GM12878 (cell line): Measurements from ENCODE around the gene AIF1. TPM values are rescaled to one million over a fixed set of nuclear protein-coding genes. Genes with fewer than 3 reads are reported as not detected.
A peak's percentile ranks its signal among the peaks of the same experiment; 100 is the strongest.

Source experiments
- ESRRA ChIP-seq: IDR thresholded peaks from 2 replicates; pipeline ENCODE4 v1.6.1; 2012; ENCODE audit warnings: mild to moderate bottlenecking, low read length, improper control_type of control experiment
- ETV6 ChIP-seq, 2 experiments: fragments of 450-650 bp in 1 of 2; IDR thresholded peaks in 1 of 2; conservative IDR thresholded peaks in 1 of 2; 2 replicates each; pipeline ENCODE4 v1.6.1; 2014; ENCODE audit warnings: antibody characterized with exemption in 1 of 2, borderline replicate concordance in 1 of 2, low read depth in 1 of 2, mild to moderate bottlenecking in 1 of 2, moderate library complexity in 1 of 2
- IKZF1 ChIP-seq: fragments of 450-650 bp; conservative IDR thresholded peaks from 2 replicates; pipeline ENCODE4 v1.6.1; 2017; ENCODE audit warnings: antibody characterized with exemption, mild to moderate bottlenecking
- MEF2A ChIP-seq: IDR thresholded peaks from 2 replicates; pipeline ENCODE4 v1.6.1; 2011; ENCODE audit warnings: low read depth, mild to moderate bottlenecking, low read length, moderate library complexity; ENCODE audit not compliant: insufficient read depth
- MYC ChIP-seq: IDR thresholded peaks from 2 replicates; pipeline ENCODE4 v1.6.1; 2011; ENCODE audit warnings: mild to moderate bottlenecking, low read length, moderate library complexity, inconsistent platforms; ENCODE audit not compliant: insufficient read depth, insufficient replicate concordance, insufficient read length, severe bottlenecking
- POLR2A ChIP-seq: IDR thresholded peaks from 2 replicates; pipeline ENCODE4 v1.6.1; 2011; ENCODE audit warnings: low read depth, mild to moderate bottlenecking, low read length
- POLR2AphosphoS2 ChIP-seq: IDR thresholded peaks from 2 replicates; pipeline ENCODE4 v1.6.1; 2011; ENCODE audit warnings: low read depth, mild to moderate bottlenecking, low read length, improper control_type of control experiment, moderate library complexity
- SIX5 ChIP-seq: IDR thresholded peaks from 2 replicates; pipeline ENCODE4 v1.6.1; 2011; ENCODE audit warnings: mild to moderate bottlenecking, low read depth, low read length, moderate library complexity; ENCODE audit not compliant: severe bottlenecking
- SMAD5 ChIP-seq: IDR thresholded peaks from 2 replicates; pipeline ENCODE4 v1.6.1; 2016; ENCODE audit warnings: antibody characterized with exemption, low read depth
- STAT1 ChIP-seq: fragments of 450-650 bp; conservative IDR thresholded peaks from 2 replicates; pipeline ENCODE4 v1.6.1; 2014; ENCODE audit warnings: antibody characterized with exemption, mild to moderate bottlenecking
- YY1 ChIP-seq: IDR thresholded peaks from 2 replicates; pipeline ENCODE4 v1.6.1; 2011; ENCODE audit warnings: low read depth, mild to moderate bottlenecking, low read length
- ZBTB40 ChIP-seq: fragments of 450-650 bp; IDR thresholded peaks from 2 replicates; pipeline ENCODE4 v1.6.1; 2016; ENCODE audit warnings: mild to moderate bottlenecking, moderate library complexity, borderline replicate concordance
- polyA plus RNA-seq, 11 experiments: library from polyadenylated mRNA; depleted of rRNA in 4 of 11; unstranded in 6 of 11; stranded (reverse) in 5 of 11; fragments of >200 nt; fragmentation: Nextera tagmentation in 4 of 11; fragmentation: Illumina TruSeq in 1 of 11; extraction: Ambion mirVana in 4 of 11; extraction: Trizol in 1 of 11; gene quantifications; 1 replicate in 1 of 11; 2 replicates in 10 of 11; pipeline versions ENCODE4 v1.2.1 to v1.2.3, GENCODE V29; 2011 to 2016; ENCODE audit warnings: inconsistent platforms in 2 of 11, missing spikeins in 2 of 11, low read depth in 1 of 11
- total RNA-seq, 4 experiments: library from RNA; depleted of rRNA in 3 of 4; stranded (reverse); fragments of >200 nt in 3 of 4; fragmentation: Illumina TruSeq in 1 of 4; extraction: Trizol in 1 of 4; gene quantifications; 2 replicates each; pipeline versions ENCODE4 v1.2.1 to v1.2.3, GENCODE V29; 2013 to 2021
- TF ChIP-seq, protein P1 (sequence below): IDR thresholded peaks from 2 replicates; pipeline ENCODE4 v1.6.1; 2012; ENCODE audit warnings: mild to moderate bottlenecking, low read depth, low read length
- TF ChIP-seq, protein P2 (sequence below): fragments of 450-650 bp; IDR thresholded peaks from 2 replicates; pipeline ENCODE4 v1.6.1; 2017; ENCODE audit warnings: low read depth, mild to moderate bottlenecking, moderate library complexity
- TF ChIP-seq, protein P3 (sequence below): fragments of 450-650 bp; IDR thresholded peaks from 2 replicates; pipeline ENCODE4 v1.6.1; 2018; ENCODE audit warnings: borderline replicate concordance, mild to moderate bottlenecking; ENCODE audit not compliant: partially characterized antibody

AIF1 gene
- total and polyA plus RNA-seq, 10 of the 15 experiments (the other 5 are each of a cell fraction or from before 2014, with no cell fraction given) = 1.9 to 256 (median 134) TPM

GRCh38 chr6:31580807-31581433 is 34.1 kb upstream of the AIF1 start (continued):
- TF ChIP-seq ZBTB40 (no peak), STAT1 (0 out of 2 replicates have a peak, but pooled peaks have one; percentile 76), YY1 (peak; percentile 86), POLR2A (peak; percentile 87), MYC (no peak), IKZF1 (peak; percentile 87), POLR2AphosphoS2 (peak; percentile 58; the same call in 1 of the 2 replicates), SIX5 (no peak), SMAD5 (0 out of 2 replicates have a peak, but pooled peaks have one; percentile 51), ESRRA (0 out of 2 replicates have a peak, but pooled peaks have one; percentile 28), ETV6 (conservative IDR thresholded peaks at IDR 0.05 in 1 of 2, IDR thresholded peaks at IDR 0.05 in 1 of 2; ENCODE audit: borderline replicate concordance in 1 of 2, low read depth in 1 of 2) (peak in 1 of 2 experiments; percentile 18; a peak in 1 of 4 replicates), MEF2A (peak; percentile 31; the same call in 1 of the 2 replicates)
- TF ChIP-seq, protein P1, sequence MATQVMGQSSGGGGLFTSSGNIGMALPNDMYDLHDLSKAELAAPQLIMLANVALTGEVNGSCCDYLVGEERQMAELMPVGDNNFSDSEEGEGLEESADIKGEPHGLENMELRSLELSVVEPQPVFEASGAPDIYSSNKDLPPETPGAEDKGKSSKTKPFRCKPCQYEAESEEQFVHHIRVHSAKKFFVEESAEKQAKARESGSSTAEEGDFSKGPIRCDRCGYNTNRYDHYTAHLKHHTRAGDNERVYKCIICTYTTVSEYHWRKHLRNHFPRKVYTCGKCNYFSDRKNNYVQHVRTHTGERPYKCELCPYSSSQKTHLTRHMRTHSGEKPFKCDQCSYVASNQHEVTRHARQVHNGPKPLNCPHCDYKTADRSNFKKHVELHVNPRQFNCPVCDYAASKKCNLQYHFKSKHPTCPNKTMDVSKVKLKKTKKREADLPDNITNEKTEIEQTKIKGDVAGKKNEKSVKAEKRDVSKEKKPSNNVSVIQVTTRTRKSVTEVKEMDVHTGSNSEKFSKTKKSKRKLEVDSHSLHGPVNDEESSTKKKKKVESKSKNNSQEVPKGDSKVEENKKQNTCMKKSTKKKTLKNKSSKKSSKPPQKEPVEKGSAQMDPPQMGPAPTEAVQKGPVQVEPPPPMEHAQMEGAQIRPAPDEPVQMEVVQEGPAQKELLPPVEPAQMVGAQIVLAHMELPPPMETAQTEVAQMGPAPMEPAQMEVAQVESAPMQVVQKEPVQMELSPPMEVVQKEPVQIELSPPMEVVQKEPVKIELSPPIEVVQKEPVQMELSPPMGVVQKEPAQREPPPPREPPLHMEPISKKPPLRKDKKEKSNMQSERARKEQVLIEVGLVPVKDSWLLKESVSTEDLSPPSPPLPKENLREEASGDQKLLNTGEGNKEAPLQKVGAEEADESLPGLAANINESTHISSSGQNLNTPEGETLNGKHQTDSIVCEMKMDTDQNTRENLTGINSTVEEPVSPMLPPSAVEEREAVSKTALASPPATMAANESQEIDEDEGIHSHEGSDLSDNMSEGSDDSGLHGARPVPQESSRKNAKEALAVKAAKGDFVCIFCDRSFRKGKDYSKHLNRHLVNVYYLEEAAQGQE = 0 out of 2 replicates have a peak, but pooled peaks have one; percentile 36
- TF ChIP-seq, protein P2, sequence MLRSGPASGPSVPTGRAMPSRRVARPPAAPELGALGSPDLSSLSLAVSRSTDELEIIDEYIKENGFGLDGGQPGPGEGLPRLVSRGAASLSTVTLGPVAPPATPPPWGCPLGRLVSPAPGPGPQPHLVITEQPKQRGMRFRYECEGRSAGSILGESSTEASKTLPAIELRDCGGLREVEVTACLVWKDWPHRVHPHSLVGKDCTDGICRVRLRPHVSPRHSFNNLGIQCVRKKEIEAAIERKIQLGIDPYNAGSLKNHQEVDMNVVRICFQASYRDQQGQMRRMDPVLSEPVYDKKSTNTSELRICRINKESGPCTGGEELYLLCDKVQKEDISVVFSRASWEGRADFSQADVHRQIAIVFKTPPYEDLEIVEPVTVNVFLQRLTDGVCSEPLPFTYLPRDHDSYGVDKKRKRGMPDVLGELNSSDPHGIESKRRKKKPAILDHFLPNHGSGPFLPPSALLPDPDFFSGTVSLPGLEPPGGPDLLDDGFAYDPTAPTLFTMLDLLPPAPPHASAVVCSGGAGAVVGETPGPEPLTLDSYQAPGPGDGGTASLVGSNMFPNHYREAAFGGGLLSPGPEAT = peak; percentile 60; the same call in 1 of the 2 replicates
- TF ChIP-seq, protein P3, sequence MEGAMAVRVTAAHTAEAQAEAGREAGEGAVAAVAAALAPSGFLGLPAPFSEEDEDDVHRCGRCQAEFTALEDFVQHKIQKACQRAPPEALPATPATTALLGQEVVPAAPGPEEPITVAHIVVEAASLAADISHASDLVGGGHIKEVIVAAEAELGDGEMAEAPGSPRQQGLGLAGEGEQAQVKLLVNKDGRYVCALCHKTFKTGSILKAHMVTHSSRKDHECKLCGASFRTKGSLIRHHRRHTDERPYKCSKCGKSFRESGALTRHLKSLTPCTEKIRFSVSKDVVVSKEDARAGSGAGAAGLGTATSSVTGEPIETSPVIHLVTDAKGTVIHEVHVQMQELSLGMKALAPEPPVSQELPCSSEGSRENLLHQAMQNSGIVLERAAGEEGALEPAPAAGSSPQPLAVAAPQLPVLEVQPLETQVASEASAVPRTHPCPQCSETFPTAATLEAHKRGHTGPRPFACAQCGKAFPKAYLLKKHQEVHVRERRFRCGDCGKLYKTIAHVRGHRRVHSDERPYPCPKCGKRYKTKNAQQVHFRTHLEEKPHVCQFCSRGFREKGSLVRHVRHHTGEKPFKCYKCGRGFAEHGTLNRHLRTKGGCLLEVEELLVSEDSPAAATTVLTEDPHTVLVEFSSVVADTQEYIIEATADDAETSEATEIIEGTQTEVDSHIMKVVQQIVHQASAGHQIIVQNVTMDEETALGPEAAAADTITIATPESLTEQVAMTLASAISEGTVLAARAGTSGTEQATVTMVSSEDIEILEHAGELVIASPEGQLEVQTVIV = no peak
